Measurements from ENCODE around the gene MASTL.

- TF ChIP-seq CTCF (IDR thresholded peaks at IDR 0.05; ENCODE audit: low read depth, low read length) (no peak), EZH2phosphoT487 (IDR thresholded peaks at IDR 0.05; ENCODE audit: low read depth) (no peak)
Observed at GRCh38 chr10:27188259-27188658, 33.1 kb downstream of the MASTL start.
